ENCODE results near the gene SIX4.

The SIX4 gene

DNA sequence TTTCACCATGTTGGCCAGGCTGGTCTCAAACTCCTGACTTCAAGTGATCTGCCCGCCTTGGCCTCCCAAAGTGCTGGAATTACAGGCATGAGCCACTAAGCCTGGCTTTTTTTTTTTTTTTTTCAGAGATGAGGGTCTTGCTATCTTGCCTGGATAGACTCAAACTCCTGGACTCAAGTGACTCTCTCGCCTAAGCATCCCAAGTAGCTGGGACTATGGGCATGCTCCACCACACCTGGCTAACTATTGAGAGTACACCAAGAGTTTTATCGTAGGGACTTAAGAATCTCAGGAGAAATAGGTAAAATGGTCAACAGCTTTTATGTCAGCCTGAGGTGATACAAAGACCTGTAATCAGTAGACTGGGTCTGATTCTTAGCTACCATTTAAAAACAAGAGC is 43.6 kb downstream of the SIX4 start:
- Histone ChIP-seq H3K4me3 (ENCODE audit: low read depth, low read length) (no peak overlapping the region), H3K27me3 (ENCODE audit: control insufficient read depth, insufficient read depth, low read length) (no peaks in the 10 kb centered on the region), H3K9ac (ENCODE audit: low read depth, low read length) (no peak overlapping the region), H3K9me3 (ENCODE audit: control insufficient read depth, insufficient read depth, low read length) (no peaks in the 10 kb centered on the region), H3K36me3 (ENCODE audit: control insufficient read depth, insufficient read depth, low read length) (no peaks in the 10 kb centered on the region), H3K4me1 (ENCODE audit: control insufficient read depth, insufficient read depth, low read length) (peaks cover 12% of the 10 kb centered on the region)

DNA sequence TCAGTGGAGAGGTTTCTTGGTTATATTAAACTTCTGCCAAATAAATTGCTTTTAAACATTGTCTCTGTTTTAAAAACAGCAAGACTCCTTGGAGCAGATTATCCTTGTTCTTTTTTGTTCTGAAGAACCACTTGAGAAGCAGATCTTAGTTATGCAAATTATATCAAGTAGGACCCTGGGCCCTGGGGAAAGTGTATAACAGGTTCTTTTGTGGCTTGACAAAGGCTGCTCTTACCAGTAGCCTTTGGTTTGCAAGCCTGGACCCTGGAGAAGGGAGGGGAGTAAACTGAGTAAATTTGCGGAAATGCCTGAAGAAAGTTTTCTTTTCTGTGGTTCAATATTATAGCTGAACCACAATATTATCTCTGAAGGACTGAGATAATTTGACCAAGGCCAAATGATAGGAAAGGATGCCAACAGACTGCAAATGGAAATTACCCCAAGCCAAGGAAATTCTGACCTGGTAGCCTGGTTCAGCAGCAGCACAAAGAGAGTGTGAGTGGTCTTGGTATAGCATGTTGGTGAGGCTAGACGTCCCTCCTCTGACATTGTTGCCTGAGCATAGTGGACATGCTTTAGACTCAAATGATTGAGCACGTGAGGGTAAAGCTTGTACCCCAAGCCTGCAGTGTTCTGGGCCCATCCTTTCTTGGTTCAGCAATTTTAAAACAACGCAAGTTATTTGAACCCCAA is 44.4 kb downstream of the SIX4 start:
- H3K27me3 ChIP-seq (ENCODE audit: control insufficient read depth, insufficient read depth, low read length), result no peaks in the 10 kb centered on the region
- peaks cover 12% of the 10 kb centered on the region for H3K4me1 ChIP-seq (ENCODE audit: control insufficient read depth, insufficient read depth, low read length)
- H3K9me3 ChIP-seq (ENCODE audit: control insufficient read depth, insufficient read depth, low read length), result no peaks in the 10 kb centered on the region
- H3K36me3 ChIP-seq (ENCODE audit: control insufficient read depth, insufficient read depth, low read length), result no peaks in the 10 kb centered on the region
- no peak overlapping the region for H3K4me3 ChIP-seq (ENCODE audit: low read depth, low read length)
- H3K9ac ChIP-seq (ENCODE audit: low read depth, low read length), result no peak overlapping the region

DNA sequence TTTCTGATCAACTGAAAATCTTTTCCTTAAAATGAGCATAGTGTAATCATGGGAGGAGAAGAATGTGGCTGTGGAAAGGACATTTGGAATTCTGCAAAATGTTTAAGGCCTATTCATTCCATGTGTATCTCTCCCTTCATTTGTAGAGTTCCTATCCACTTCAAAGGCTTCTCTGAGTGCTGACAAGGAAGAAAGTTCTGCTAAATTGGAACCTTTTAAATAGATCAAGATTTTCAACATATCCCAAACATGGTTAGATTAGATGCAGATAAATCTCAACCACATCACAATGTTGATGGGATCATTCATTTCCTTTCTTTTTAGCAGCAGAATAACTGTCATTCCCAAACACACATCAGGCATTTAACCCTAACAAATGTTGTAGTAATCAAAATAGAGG is 46.5 kb downstream of the SIX4 start:
- no peaks in the 10 kb centered on the region for H3K9me3 ChIP-seq (ENCODE audit: control insufficient read depth, insufficient read depth, low read length)
- H3K4me3 ChIP-seq (ENCODE audit: low read depth, low read length), result no peak overlapping the region

DNA sequence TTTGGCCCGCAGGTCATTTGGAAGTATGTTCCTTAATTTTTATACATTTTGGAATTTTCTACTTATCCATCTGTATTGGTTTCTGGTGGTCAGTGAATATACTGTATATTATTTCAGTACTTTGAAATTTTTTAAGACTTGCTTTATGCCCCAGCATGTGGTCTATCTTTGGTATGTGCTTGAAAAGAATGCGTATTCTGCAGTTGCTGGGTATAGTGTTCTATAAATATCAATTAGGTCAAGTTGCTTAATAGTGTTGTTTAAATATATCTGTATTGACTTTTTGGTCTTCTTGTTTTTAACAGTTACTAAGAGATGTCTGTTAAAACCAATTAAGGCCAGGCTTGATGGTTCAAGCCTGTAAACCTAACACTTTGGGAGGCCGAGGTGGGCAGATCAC is 53.2 kb downstream of the SIX4 start:
- Histone ChIP-seq H3K9ac (ENCODE audit: low read depth, low read length) (no peak overlapping the region), H3K4me1 (ENCODE audit: control insufficient read depth, insufficient read depth, low read length) (no peaks in the 10 kb centered on the region), H3K36me3 (ENCODE audit: control insufficient read depth, insufficient read depth, low read length) (no peaks in the 10 kb centered on the region), H3K9me3 (ENCODE audit: control insufficient read depth, insufficient read depth, low read length) (no peaks in the 10 kb centered on the region), H3K4me3 (ENCODE audit: low read depth, low read length) (no peak overlapping the region), H3K27me3 (ENCODE audit: control insufficient read depth, insufficient read depth, low read length) (no peaks in the 10 kb centered on the region)

More for the DNA sequence above, 46.5 kb downstream of the SIX4 start:
- no peaks in the 10 kb centered on the region for H3K27me3 ChIP-seq (ENCODE audit: control insufficient read depth, insufficient read depth, low read length)
- peaks cover 12% of the 10 kb centered on the region for H3K4me1 ChIP-seq (ENCODE audit: control insufficient read depth, insufficient read depth, low read length)
- no peaks in the 10 kb centered on the region for H3K36me3 ChIP-seq (ENCODE audit: control insufficient read depth, insufficient read depth, low read length)
- H3K9ac ChIP-seq (ENCODE audit: low read depth, low read length), result no peak overlapping the region

DNA sequence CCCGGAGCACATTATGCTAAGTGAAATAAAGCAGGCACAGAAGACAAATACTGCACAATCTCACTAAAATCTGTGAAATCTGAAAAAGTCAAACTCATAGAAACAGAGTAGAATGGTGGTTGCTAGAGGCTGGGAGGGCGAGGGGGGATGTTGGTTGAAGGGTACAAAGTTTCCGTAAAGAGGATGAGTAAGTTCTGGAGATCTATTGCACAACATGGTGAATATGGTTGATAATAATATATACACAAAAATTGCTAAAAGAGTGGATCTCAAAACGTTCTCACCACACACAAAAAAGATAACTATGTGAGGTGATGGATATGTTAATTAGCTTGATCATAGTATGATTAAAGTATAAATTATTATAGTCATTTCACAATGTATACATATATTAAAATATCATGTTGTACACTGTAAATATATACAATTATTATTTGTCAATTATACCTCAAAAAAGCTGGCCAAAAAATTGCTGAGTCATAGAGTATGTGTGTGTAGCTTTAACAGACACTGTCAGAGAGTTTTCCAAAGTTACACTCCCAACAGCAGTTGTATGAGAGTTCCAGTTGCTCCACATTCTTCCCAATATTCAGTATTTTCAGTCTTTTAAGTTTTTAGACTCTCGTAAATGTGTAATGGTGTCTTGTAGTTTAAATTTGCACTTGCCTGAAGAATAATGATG is 55.6 kb downstream of the SIX4 start:
- H3K4me1 ChIP-seq (ENCODE audit: control insufficient read depth, insufficient read depth, low read length), result no peaks in the 10 kb centered on the region
- H3K4me3 ChIP-seq (ENCODE audit: low read depth, low read length), result no peak overlapping the region
- no peaks in the 10 kb centered on the region for H3K36me3 ChIP-seq (ENCODE audit: control insufficient read depth, insufficient read depth, low read length)
- no peak overlapping the region for H3K9ac ChIP-seq (ENCODE audit: low read depth, low read length)
- H3K27me3 ChIP-seq (ENCODE audit: control insufficient read depth, insufficient read depth, low read length), result no peaks in the 10 kb centered on the region
- H3K9me3 ChIP-seq (ENCODE audit: control insufficient read depth, insufficient read depth, low read length), result no peaks in the 10 kb centered on the region

DNA sequence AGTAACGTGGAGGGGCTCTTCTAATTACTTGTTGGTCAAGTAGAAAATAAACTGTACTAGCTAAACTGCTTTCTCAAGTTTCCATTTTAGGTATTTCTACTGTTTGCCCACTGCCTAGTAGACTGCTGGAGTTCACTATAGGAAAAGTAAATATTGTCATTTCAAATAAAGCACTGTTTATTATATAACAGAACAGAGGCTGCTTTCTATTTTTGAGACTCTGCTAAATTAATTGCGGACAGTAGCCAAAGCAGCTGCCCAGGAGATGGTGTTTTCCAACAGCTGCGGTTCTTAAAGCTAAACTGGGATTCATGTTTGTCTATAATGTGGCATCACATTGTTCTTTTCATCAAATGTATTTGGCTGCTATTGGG is 59.0 kb downstream of the SIX4 start:
- Histone ChIP-seq H3K9me3 (ENCODE audit: control insufficient read depth, insufficient read depth, low read length) (no peaks in the 10 kb centered on the region), H3K9ac (ENCODE audit: low read depth, low read length) (no peak overlapping the region), H3K27me3 (ENCODE audit: control insufficient read depth, insufficient read depth, low read length) (peaks cover 5% of the 10 kb centered on the region), H3K4me3 (ENCODE audit: low read depth, low read length) (no peak overlapping the region), H3K36me3 (ENCODE audit: control insufficient read depth, insufficient read depth, low read length) (no peaks in the 10 kb centered on the region), H3K4me1 (ENCODE audit: control insufficient read depth, insufficient read depth, low read length) (no peaks in the 10 kb centered on the region)

DNA sequence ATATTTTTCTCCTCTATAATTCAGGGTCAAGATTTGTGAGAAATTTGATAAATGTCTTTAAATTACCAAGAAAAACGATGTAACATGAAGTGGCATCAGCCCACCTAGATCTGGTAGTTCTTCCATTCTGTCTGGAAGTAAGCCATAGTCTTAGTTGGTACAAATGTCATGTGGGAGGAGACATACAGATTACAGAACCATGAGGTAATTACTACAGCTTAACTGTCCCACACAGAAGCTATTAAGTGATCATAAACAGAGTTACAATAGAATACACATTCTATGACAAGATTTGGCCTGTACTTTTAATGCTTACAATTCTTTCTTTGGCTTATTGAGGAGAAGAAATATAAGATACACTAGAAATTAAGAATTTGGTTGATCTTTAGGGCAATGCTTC is 61.2 kb downstream of the SIX4 start:
- no peaks in the 10 kb centered on the region for H3K36me3 ChIP-seq (ENCODE audit: control insufficient read depth, insufficient read depth, low read length)
- no peak overlapping the region for H3K9ac ChIP-seq (ENCODE audit: low read depth, low read length)
- no peaks in the 10 kb centered on the region for H3K9me3 ChIP-seq (ENCODE audit: control insufficient read depth, insufficient read depth, low read length)
- H3K27me3 ChIP-seq (ENCODE audit: control insufficient read depth, insufficient read depth, low read length), result peaks cover 26% of the 10 kb centered on the region
- H3K4me1 ChIP-seq (ENCODE audit: control insufficient read depth, insufficient read depth, low read length), result peaks cover 4% of the 10 kb centered on the region
- H3K4me3 ChIP-seq (ENCODE audit: low read depth, low read length), result no peak overlapping the region

DNA sequence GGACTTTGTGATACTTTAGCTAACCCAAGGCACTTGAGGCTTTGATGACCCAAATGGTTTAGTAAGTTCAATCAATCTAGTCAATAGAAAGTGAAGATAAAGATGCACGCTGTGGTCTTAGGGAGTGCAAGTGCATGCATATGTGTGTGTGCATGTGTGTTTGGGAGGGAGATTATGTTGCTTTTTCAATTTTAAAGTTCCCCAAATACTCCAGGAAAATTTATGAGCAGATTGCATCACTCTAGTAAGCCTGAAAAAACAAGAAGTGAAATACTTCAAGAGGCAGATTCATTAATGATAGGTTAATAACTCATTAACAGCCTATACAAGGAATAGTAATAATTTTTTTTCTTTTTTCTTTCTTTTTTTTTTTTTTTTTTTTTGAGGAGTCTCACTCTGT is 62.4 kb downstream of the SIX4 start:
- Histone ChIP-seq H3K27me3 (ENCODE audit: control insufficient read depth, insufficient read depth, low read length) (peaks cover 35% of the 10 kb centered on the region), H3K36me3 (ENCODE audit: control insufficient read depth, insufficient read depth, low read length) (no peaks in the 10 kb centered on the region), H3K9ac (ENCODE audit: low read depth, low read length) (no peak overlapping the region), H3K9me3 (ENCODE audit: control insufficient read depth, insufficient read depth, low read length) (no peaks in the 10 kb centered on the region), H3K4me1 (ENCODE audit: control insufficient read depth, insufficient read depth, low read length) (peaks cover 4% of the 10 kb centered on the region), H3K4me3 (ENCODE audit: low read depth, low read length) (no peak overlapping the region)

All from iPS-15b (cell line).